Colonic mucosa (tissue), 4 donors: Measurements from ENCODE around the gene FCER1G. TPM values are rescaled to one million over a fixed set of nuclear protein-coding genes. Genes with fewer than 3 reads are reported as not detected.
"Not testable (repeated sequence)": the region's sequence is repeated elsewhere in the genome, so short reads cannot be mapped to it uniquely, and the experiment has no call there.

Experiments used
- DNase-seq: peaks from one replicate; pipeline ENCODE4 v3.0.0-alpha.2; 2020
- H3K27ac ChIP-seq: fragments of 200-600 bp; one replicate; pipeline ENCODE4 v1.8.0; 2021
- H3K27me3 ChIP-seq: fragments of 200-600 bp; one replicate; pipeline ENCODE4 v1.8.0; 2021
- H3K36me3 ChIP-seq: fragments of 200-600 bp; one replicate; pipeline ENCODE4 v1.8.0; 2021
- H3K4me1 ChIP-seq: fragments of 200-600 bp; one replicate; pipeline ENCODE4 v1.8.0; 2021; ENCODE audit warnings: mild to moderate bottlenecking
- H3K4me3 ChIP-seq: fragments of 200-600 bp; one replicate; pipeline ENCODE4 v1.8.0; 2021
- H3K9ac ChIP-seq, 2 donors: one replicate each; pipeline ENCODE4 v1.7.0; 2013; ENCODE audit warnings: control low read depth in 2 of 2, low read depth in 2 of 2, low read length in 2 of 2
- H3K9me3 ChIP-seq: fragments of 200-600 bp; one replicate; pipeline ENCODE4 v1.8.0; 2021
- CTCF ChIP-seq: fragments of 200-600 bp; IDR thresholded peaks from one replicate; pipeline ENCODE4 v1.8.0; 2022; ENCODE audit warnings: antibody characterized with exemption, mild to moderate bottlenecking
- intact Hi-C: fragments of 100-400 bp; cut with DNase I; formaldehyde crosslinking; loops from one replicate; pipeline ENCODE4 v1.14.1; 2022
- total RNA-seq, 2 donors: library from RNA; stranded (reverse); fragmentation: NEBNext Ultra II Directional in 1 of 2; extraction: Animal tissue kit (Norgen Biotek cat#: 25700) in 1 of 2; gene quantifications; one replicate each; pipeline ENCODE4 v1.2.1, GENCODE V29; 2021
- donor health status: healthy.
- donor health status: DM: no; HTN: no; CAD: no.
- donor health status: DM: no; HTN: no; CAD: no.

The FCER1G gene
- total RNA-seq, 2 donors from 2014 or later, result 6.6 to 16.0 TPM

GRCh38 chr1:161251579-161251978, 36.5 kb downstream of the FCER1G start:
- Histone ChIP-seq H3K27me3 (no peaks in the 10 kb centered on the region), H3K4me3 (no peak overlapping the region), H3K9ac (no peak overlapping the region), H3K4me1 (no peaks in the 10 kb centered on the region), H3K27ac (no peak overlapping the region), H3K36me3 (no peaks in the 10 kb centered on the region), H3K9me3 (no peaks in the 10 kb centered on the region)
- TF ChIP-seq CTCF, result no peak
- intact Hi-C loops, result no loop called here
- DNase-seq, result no peak

GRCh38 chr1:161255302-161255701, 40.2 kb downstream of the FCER1G start:
- intact Hi-C loops, H3K27ac ChIP-seq, H3K9me3 ChIP-seq, H3K4me1 ChIP-seq, H3K9ac ChIP-seq, H3K36me3 ChIP-seq, DNase-seq, H3K4me3 ChIP-seq: not testable (repeated sequence)
- H3K27me3 ChIP-seq, result peaks cover 25% of the 10 kb centered on the region

GRCh38 chr1:161255955-161256520, 40.9 kb downstream of the FCER1G start:
- H3K4me1 ChIP-seq, H3K36me3 ChIP-seq, DNase-seq, H3K9me3 ChIP-seq, H3K9ac ChIP-seq, H3K27ac ChIP-seq, H3K4me3 ChIP-seq, intact Hi-C loops: not testable (repeated sequence)
- H3K27me3 ChIP-seq, result peaks cover 31% of the 10 kb centered on the region

DNA sequence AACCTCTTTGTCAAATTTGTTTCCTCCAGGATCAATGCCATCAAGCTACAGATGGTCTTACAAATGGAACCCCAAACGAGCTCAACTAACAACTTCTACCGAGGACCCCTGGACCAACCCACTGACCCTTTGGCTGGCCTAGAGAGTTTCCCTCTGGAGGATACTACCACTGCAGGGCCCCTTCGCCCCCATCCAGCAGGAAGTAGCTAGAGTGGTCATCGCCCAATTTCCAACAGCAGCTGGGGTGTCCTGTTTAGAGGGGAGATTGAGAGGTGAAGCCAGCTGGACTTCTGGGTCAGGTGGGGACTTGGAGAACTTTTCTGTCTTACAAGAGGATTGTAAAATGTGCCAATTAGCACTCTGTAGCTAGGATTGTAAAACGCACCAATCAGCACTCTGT, 42.0 kb downstream of the FCER1G start:
- H3K27me3 ChIP-seq, result peaks cover 35% of the 10 kb centered on the region
- H3K36me3 ChIP-seq, H3K27ac ChIP-seq, DNase-seq, H3K9me3 ChIP-seq, intact Hi-C loops, H3K4me3 ChIP-seq, H3K9ac ChIP-seq, H3K4me1 ChIP-seq: not testable (repeated sequence)

DNA sequence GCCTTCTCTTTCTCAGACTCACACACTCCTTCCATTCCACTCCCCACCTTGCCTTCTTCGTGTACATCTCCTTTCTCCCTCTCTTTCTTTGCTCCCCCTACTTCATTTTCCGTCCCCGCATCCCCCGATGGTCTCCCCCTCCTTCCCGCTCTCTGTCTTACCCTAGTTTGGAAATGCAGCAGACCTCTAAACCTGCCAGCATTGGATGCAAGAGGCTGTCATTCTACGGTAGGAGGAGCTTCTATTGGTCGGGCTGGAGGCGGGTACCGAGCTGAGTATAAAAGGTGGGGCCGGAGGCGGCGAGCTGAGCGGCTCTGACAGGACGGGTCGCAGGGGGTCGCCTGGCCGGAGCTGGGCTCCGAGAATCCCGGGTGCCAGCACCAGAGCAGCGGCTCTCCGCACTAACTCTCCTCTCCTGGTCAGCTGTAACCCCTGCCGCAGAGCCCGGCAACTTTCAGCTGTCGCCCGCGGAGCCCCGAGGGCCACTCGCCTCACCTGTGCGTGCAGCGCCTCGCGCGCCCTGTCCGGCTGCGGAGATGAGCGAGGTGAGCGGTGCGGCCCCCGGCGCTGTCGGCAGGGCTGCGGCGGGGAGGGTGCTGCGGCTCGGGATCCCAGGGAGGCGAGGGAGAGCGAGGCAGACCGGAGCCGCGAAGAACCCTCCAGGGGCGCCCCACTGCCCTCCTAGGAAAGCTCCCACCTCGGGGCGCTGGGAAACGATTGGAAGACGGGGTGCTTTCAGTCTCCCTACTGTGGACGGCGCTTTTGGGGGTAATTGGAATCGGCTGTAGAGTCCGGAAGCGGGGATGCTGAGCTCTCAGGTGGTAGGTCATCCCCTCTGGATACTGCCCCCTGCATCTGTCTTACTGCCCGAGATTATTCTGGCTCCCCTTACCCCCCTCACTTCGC, 43.6 kb downstream of the FCER1G start, which contains the start of gene PCP4L1:
Gene PCP4L1 (plus strand): TSS at position 307 of the 906 bp plus-strand sequence. CDS start 230 bp downstream, at position 537.
- no peaks in the 10 kb centered on the region for H3K9me3 ChIP-seq
- intact Hi-C loops, result no loop called here
- no peak for TF ChIP-seq CTCF
- no peaks in the 10 kb centered on the region for H3K36me3 ChIP-seq
- peaks cover 7% of the 10 kb centered on the region for H3K4me1 ChIP-seq
- H3K27me3 ChIP-seq, result peaks cover 35% of the 10 kb centered on the region
- peak; percentile 55 for DNase-seq
- H3K27ac ChIP-seq, result no peak within 1 kb of the TSS
- H3K4me3 ChIP-seq, result peak within 1 kb of the TSS; percentile 50
- peak within 1 kb of the TSS in 1 of 2 donors; percentile 8 for H3K9ac ChIP-seq

GRCh38 chr1:161259345-161259702, 44.2 kb downstream of the FCER1G start:
- Histone ChIP-seq H3K9me3 (no peaks in the 10 kb centered on the region), H3K36me3 (no peaks in the 10 kb centered on the region), H3K27me3 (peaks cover 35% of the 10 kb centered on the region), H3K4me1 (peaks cover 7% of the 10 kb centered on the region), H3K27ac (no peak overlapping the region), H3K4me3 (no peak overlapping the region), H3K9ac (no peak overlapping the region)
- no peak for TF ChIP-seq CTCF
- intact Hi-C loops, result no loop called here
- no peak for DNase-seq

DNA sequence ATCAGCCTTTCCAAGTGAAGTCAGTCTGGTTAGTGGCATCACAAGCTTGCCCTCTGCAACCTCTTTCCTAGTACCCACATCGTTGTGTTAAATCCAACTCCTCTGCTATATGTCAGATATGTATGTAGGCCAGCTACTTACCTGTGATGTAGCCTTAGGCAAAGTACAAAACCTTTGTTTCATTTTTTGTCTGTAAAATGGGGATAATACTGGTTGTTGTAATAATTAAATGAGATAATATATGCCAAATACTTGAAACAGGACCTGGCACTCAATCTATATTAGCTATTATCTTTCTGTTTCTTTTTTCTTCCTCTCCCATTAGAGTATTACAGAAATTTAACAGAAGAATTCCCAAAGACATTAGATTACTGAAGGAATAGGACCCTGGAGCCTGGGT, 44.7 kb downstream of the FCER1G start:
- H3K4me3 ChIP-seq, result no peak overlapping the region
- peaks cover 7% of the 10 kb centered on the region for H3K4me1 ChIP-seq
- no peak for DNase-seq
- intact Hi-C loops, result no loop called here
- H3K9me3 ChIP-seq, result no peaks in the 10 kb centered on the region
- H3K27ac ChIP-seq, result no peak overlapping the region
- no peak overlapping the region for H3K9ac ChIP-seq
- peaks cover 35% of the 10 kb centered on the region for H3K27me3 ChIP-seq
- no peak for TF ChIP-seq CTCF
- H3K36me3 ChIP-seq, result no peaks in the 10 kb centered on the region
